K562 (cell line): ENCODE results near the gene COPA. TPM values are rescaled to one million over a fixed set of nuclear protein-coding genes. Genes with fewer than 3 reads are reported as not detected.

Source experiments
- BACH1 ChIP-seq: fragments of 200-800 bp; sonication (Bioruptor generic); IDR thresholded peaks from 2 replicates; pipeline ENCODE4 v1.6.1; 2016; ENCODE audit warnings: missing genetic modification characterization, missing compliant biosample characterization
- CREM ChIP-seq: IDR thresholded peaks from 2 replicates; pipeline ENCODE4 v1.6.1; 2014; ENCODE audit warnings: antibody characterized with exemption, low read depth
- HLTF ChIP-seq: fragments of 450-650 bp; IDR thresholded peaks from 2 replicates; pipeline ENCODE4 v1.6.1; 2016
- MECOM ChIP-seq: fragments of 250-450 bp; sonication (Bioruptor Pico); IDR thresholded peaks from 2 replicates; pipeline ENCODE4 v1.8.0; 2022; ENCODE audit warnings: inconsistent platforms
- OTX1 ChIP-seq: fragments of 450-650 bp; formaldehyde crosslinking; IDR thresholded peaks from 2 replicates; pipeline ENCODE4 v1.4.0; 2022; ENCODE audit warnings: mild to moderate bottlenecking
- SNRNP70 ChIP-seq: fragments of 200-400 bp; formaldehyde crosslinking; optimal IDR thresholded peaks from 2 replicates; pipeline ENCODE3; 2017; ENCODE audit warnings: low read depth, low read length
- SPI1 ChIP-seq: IDR thresholded peaks from 2 replicates; pipeline ENCODE4 v1.6.1; 2011; ENCODE audit warnings: low read depth, low read length, control low read depth, borderline replicate concordance
- ZBTB7A ChIP-seq: IDR thresholded peaks from 2 replicates; pipeline ENCODE4 v1.6.1; 2011; ENCODE audit warnings: low read depth, mild to moderate bottlenecking, low read length, moderate library complexity, borderline replicate concordance; ENCODE audit not compliant: control insufficient read depth
- ZNF583 ChIP-seq: fragments of 250-450 bp; sonication (Bioruptor Pico); IDR thresholded peaks from 2 replicates; pipeline ENCODE4 v1.4.0; 2020
- polyA plus RNA-seq, 8 experiments: library from polyadenylated mRNA; depleted of rRNA in 4 of 8; stranded (reverse) in 5 of 8; unstranded in 3 of 8; fragments of >200 nt; fragmentation: Nextera tagmentation in 2 of 8; fragmentation: Illumina TruSeq in 1 of 8; extraction: Ambion mirVana in 2 of 8; extraction: Trizol in 1 of 8; gene quantifications; 2 replicates each; pipeline versions ENCODE4 v1.2.1 to v1.2.3, GENCODE V29; 2011 to 2014; ENCODE audit warnings: inconsistent platforms in 1 of 8, missing spikeins in 1 of 8
- total RNA-seq, 7 experiments: library from RNA; depleted of rRNA in 6 of 7; stranded (reverse); fragments of >200 nt in 6 of 7; fragmentation: Illumina TruSeq in 2 of 7; extraction: Trizol in 2 of 7; gene quantifications; 2 replicates each; pipeline versions ENCODE4 v1.2.1 to v1.2.3, GENCODE V29; 2011 to 2021; ENCODE audit warnings: low replicate concordance in 1 of 7
- TF ChIP-seq, protein P1 (sequence below), 2 experiments: fragments of 450-650 bp; formaldehyde crosslinking in 1 of 2; IDR thresholded peaks; 2 replicates each; pipeline versions ENCODE4 v1.4.0 to v1.6.1; 2014 to 2020; ENCODE audit warnings: mild to moderate bottlenecking in 2 of 2, borderline replicate concordance in 1 of 2, low read depth in 1 of 2
- TF ChIP-seq, protein P2 (sequence below), 2 experiments: fragments of 450-650 bp; IDR thresholded peaks; 2 replicates each; pipeline ENCODE4 v1.6.1; 2018; ENCODE audit warnings: mild to moderate bottlenecking in 2 of 2, low read depth in 1 of 2; ENCODE audit not compliant: partially characterized antibody in 2 of 2

COPA gene
- total and polyA plus RNA-seq, 9 of the 15 experiments (the other 6 are each of a cell fraction or from before 2014, with no cell fraction given), result 49.8 to 222 (median 110) TPM

DNA sequence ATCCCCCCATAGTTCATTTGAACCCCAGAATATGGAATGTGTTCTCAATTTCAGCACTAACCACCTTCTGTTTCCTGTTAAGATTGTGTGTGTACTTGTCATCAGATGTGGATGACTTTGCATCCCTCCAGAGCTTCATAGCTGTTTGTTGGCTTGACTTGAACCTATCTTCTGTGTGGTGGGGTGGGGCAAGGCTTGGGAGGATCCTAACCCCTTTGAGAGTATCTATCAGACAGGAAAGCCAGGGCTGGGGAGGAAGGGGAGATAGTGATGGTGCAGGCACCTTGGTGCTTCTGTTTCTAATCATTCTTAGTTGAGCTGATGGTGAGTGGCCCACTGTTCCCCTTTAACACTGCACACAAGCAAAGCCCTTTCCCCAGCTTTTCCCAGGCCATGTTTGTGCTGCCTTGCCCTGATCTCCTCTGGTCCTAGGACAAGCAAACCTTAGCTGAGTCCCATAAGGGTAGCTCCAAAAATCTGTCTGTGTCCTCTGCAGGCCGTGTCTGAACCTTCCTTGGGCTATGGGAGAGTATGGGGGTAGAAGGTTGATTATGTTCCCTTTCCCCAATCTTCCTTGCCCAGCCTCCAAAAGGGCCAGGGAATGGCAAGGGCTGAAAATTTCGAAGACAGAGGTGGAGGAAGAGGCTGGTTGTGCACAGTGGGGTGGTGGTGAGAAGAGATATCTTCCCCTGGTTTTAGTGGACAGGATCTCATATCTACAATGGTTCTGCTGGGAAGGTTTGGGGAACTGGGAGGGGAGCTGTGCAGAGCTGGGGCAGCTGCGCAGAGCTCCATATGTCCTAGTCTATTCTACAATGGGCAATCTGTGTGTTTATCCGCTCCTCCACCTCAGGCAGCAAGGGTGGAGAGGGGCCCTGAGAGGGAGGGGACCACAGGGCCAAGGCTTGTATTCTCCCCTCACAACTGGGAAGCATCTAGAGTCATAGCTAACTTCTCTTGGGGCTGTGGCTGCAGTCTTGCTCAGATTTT is 25.2 kb upstream of the COPA start (continued):
- TF ChIP-seq, protein P1, sequence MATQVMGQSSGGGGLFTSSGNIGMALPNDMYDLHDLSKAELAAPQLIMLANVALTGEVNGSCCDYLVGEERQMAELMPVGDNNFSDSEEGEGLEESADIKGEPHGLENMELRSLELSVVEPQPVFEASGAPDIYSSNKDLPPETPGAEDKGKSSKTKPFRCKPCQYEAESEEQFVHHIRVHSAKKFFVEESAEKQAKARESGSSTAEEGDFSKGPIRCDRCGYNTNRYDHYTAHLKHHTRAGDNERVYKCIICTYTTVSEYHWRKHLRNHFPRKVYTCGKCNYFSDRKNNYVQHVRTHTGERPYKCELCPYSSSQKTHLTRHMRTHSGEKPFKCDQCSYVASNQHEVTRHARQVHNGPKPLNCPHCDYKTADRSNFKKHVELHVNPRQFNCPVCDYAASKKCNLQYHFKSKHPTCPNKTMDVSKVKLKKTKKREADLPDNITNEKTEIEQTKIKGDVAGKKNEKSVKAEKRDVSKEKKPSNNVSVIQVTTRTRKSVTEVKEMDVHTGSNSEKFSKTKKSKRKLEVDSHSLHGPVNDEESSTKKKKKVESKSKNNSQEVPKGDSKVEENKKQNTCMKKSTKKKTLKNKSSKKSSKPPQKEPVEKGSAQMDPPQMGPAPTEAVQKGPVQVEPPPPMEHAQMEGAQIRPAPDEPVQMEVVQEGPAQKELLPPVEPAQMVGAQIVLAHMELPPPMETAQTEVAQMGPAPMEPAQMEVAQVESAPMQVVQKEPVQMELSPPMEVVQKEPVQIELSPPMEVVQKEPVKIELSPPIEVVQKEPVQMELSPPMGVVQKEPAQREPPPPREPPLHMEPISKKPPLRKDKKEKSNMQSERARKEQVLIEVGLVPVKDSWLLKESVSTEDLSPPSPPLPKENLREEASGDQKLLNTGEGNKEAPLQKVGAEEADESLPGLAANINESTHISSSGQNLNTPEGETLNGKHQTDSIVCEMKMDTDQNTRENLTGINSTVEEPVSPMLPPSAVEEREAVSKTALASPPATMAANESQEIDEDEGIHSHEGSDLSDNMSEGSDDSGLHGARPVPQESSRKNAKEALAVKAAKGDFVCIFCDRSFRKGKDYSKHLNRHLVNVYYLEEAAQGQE (IDR thresholded peaks at IDR 0.05; ENCODE audit: borderline replicate concordance), result peak; percentile 12; the same call in 1 of the 2 replicates
- TF ChIP-seq, protein P1 (CRISPR knock-in tag; IDR thresholded peaks at IDR 0.05; ENCODE audit: low read depth), result no peak
- TF ChIP-seq CREM, result 0 out of 2 replicates have a peak, but pooled peaks have one; percentile 12
- no peak for TF ChIP-seq ZBTB7A
- TF ChIP-seq SPI1, result peak; percentile 57; the same call in 1 of the 2 replicates
- peak; percentile 87; the same call in 1 of the 2 replicates for TF ChIP-seq MECOM (CRISPR knock-in tag)
- TF ChIP-seq ZNF583 (CRISPR knock-in tag), result no peak
- TF ChIP-seq BACH1 (tag), result no peak
- TF ChIP-seq HLTF, result no peak
- no peak for TF ChIP-seq SNRNP70
- TF ChIP-seq, protein P2, sequence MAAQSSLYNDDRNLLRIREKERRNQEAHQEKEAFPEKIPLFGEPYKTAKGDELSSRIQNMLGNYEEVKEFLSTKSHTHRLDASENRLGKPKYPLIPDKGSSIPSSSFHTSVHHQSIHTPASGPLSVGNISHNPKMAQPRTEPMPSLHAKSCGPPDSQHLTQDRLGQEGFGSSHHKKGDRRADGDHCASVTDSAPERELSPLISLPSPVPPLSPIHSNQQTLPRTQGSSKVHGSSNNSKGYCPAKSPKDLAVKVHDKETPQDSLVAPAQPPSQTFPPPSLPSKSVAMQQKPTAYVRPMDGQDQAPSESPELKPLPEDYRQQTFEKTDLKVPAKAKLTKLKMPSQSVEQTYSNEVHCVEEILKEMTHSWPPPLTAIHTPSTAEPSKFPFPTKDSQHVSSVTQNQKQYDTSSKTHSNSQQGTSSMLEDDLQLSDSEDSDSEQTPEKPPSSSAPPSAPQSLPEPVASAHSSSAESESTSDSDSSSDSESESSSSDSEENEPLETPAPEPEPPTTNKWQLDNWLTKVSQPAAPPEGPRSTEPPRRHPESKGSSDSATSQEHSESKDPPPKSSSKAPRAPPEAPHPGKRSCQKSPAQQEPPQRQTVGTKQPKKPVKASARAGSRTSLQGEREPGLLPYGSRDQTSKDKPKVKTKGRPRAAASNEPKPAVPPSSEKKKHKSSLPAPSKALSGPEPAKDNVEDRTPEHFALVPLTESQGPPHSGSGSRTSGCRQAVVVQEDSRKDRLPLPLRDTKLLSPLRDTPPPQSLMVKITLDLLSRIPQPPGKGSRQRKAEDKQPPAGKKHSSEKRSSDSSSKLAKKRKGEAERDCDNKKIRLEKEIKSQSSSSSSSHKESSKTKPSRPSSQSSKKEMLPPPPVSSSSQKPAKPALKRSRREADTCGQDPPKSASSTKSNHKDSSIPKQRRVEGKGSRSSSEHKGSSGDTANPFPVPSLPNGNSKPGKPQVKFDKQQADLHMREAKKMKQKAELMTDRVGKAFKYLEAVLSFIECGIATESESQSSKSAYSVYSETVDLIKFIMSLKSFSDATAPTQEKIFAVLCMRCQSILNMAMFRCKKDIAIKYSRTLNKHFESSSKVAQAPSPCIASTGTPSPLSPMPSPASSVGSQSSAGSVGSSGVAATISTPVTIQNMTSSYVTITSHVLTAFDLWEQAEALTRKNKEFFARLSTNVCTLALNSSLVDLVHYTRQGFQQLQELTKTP (IDR thresholded peaks at IDR 0.05; ENCODE audit: low read depth in 1 of 2, partially characterized antibody in 2 of 2), result peak in 1 of 2 experiments; percentile 19
- TF ChIP-seq OTX1 (CRISPR knock-in tag), result 0 out of 2 replicates have a peak, but pooled peaks have one; percentile 42
